Heart left ventricle (tissue), 13 donors: ENCODE data around the gene TGM2.

Experiments
- POLR2A ChIP-seq, 2 donors: fragments of 450-650 bp; IDR thresholded peaks; one replicate each; pipeline ENCODE4 v1.6.1; 2017; ENCODE audit warnings: antibody characterized with exemption in 2 of 2, mild to moderate bottlenecking in 2 of 2, moderate library complexity in 2 of 2
- TF ChIP-seq, protein P1 (sequence below), 12 donors: fragments of 200-600 bp; sonication (generic) in 4 of 12; IDR thresholded peaks; one replicate each; pipeline versions ENCODE4 v1.5.0 to v1.8.0; 2018 to 2022; ENCODE audit warnings: antibody characterized with exemption in 12 of 12, mild to moderate bottlenecking in 5 of 12
- donor health status: ischemic (EF 13 %, LVEDD 7.1; RV severe dilation, severe dysfunction).
- donor health status: DM: no; HTN: yes; CAD: no.
- donor health status: DM: no; HTN: no; CAD: no.
- donor health status: ischemic (EF 25% LVEDD 6.9; RV normal size, moderate dysfunction).
- donor health status: ischemic (EF 25% LVEDD 5.7; RV mildly dilated, moderate dysfunction).
- donor health status: ischemic (EF 35%, LVEDD 5.7; RV mildly dilated, moderate dysfunction).
- donor health status: nonischemic (EF 11% LVEDD 7.7; RV severe dilation, severe dysfunction).
- donor health status: DM: yes; HTN: yes; CAD: no.
- donor health status: PGD.
- donor health status: ischemic (EF 29% LVEDD 5.4; RV normal size, mild dysfunction).
- donor health status: nonischemic (EF 23%, LVEDD 6.1; RV moderate dilation, normal function).

DNA sequence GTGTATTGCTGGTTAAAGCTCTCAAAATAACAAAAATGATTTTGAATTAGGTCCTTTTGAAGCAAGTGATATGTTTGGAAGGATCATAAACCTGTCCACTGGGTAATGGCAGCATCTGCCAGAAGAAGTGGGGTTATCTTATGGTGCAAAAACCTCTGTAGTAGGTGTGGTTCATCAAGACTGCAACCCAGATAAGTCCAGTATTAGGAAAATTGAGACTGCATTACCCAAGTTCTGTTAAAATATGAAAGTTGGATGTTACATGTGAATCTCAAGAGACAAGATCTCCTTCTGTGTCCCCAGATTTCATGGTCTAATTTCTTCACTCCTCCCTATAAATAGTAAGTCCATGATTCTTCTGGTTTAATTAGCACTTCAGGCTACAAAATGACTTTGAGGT, 72.2 kb downstream of the TGM2 start:
- TF ChIP-seq, protein P1, sequence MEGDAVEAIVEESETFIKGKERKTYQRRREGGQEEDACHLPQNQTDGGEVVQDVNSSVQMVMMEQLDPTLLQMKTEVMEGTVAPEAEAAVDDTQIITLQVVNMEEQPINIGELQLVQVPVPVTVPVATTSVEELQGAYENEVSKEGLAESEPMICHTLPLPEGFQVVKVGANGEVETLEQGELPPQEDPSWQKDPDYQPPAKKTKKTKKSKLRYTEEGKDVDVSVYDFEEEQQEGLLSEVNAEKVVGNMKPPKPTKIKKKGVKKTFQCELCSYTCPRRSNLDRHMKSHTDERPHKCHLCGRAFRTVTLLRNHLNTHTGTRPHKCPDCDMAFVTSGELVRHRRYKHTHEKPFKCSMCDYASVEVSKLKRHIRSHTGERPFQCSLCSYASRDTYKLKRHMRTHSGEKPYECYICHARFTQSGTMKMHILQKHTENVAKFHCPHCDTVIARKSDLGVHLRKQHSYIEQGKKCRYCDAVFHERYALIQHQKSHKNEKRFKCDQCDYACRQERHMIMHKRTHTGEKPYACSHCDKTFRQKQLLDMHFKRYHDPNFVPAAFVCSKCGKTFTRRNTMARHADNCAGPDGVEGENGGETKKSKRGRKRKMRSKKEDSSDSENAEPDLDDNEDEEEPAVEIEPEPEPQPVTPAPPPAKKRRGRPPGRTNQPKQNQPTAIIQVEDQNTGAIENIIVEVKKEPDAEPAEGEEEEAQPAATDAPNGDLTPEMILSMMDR (IDR thresholded peaks at IDR 0.05) = no peak
- TF ChIP-seq POLR2A (IDR thresholded peaks at IDR 0.05) = no peak
